MCF 10A (cell line): ENCODE results near the gene ALDH1L1. TPM values are rescaled to one million over a fixed set of nuclear protein-coding genes. Genes with fewer than 3 reads are reported as not detected.

ENCODE experiments used
- BruUV-seq: library from RNA; stranded (reverse); fragments of 400-500 nt; replicated peaks from 2 replicates; lab custom pipeline; 2021; lab: Mats Ljungman, UMichigan
- CTCF ChIA-PET: fragments of 300-600 bp; sonication (Branson Sonifier 250); formaldehyde crosslinking; extraction: SDS; loops from one replicate; lab custom pipeline; 2021; ENCODE audit warnings: antibody characterized with exemption, inconsistent platforms; lab: Yijun Ruan, JAX
- POLR2A ChIA-PET: fragments of 300-600, 350-650 bp; sonication (Branson Sonifier 250); formaldehyde crosslinking; extraction: SDS; loops from one replicate; lab custom pipeline; 2020; ENCODE audit warnings: antibody characterized with exemption, inconsistent platforms; lab: Yijun Ruan, JAX
- DNase-seq: peaks from one replicate; pipeline ENCODE4 v3.0.0-alpha.2; 2018; ENCODE audit not compliant: unreplicated experiment
- H3K27ac Mint-ChIP-seq: one replicate; pipeline ENCODE4 v1.8.0; 2022; ENCODE audit warnings: mild to moderate bottlenecking, low read depth, mixed read lengths; ENCODE audit not compliant: unreplicated experiment
- H3K27me3 Mint-ChIP-seq: one replicate; pipeline ENCODE4 v1.8.0; 2022; ENCODE audit warnings: mixed read lengths; ENCODE audit not compliant: insufficient read depth, unreplicated experiment
- H3K36me3 Mint-ChIP-seq: one replicate; pipeline ENCODE4 v1.8.0; 2022; ENCODE audit warnings: mild to moderate bottlenecking, moderate library complexity, mixed read lengths; ENCODE audit not compliant: insufficient read depth, unreplicated experiment
- H3K4me1 Mint-ChIP-seq: one replicate; pipeline ENCODE4 v1.8.0; 2022; ENCODE audit warnings: mixed read lengths; ENCODE audit not compliant: insufficient read depth, unreplicated experiment
- H3K4me3 Mint-ChIP-seq: one replicate; pipeline ENCODE4 v1.8.0; 2022; ENCODE audit warnings: mild to moderate bottlenecking, moderate library complexity, mixed read lengths; ENCODE audit not compliant: unreplicated experiment
- H3K9me3 Mint-ChIP-seq: one replicate; pipeline ENCODE4 v1.8.0; 2022; ENCODE audit warnings: mixed read lengths; ENCODE audit not compliant: unreplicated experiment
- CTCF ChIP-seq: fragments of 200-600 bp; IDR thresholded peaks from one replicate; pipeline ENCODE4 v1.8.0; 2022; ENCODE audit warnings: antibody characterized with exemption, mild to moderate bottlenecking; ENCODE audit not compliant: unreplicated experiment
- intact Hi-C: fragments of 100-400 bp; cut with micrococcal nuclease; formaldehyde crosslinking; loops from 2 replicates; pipeline ENCODE4 v1.14.1; 2022
- total RNA-seq: library from RNA; stranded (reverse); gene quantifications from 2 replicates; pipeline ENCODE4 v1.2.3, GENCODE V29; 2022

The ALDH1L1 gene
- total RNA-seq, 1 experiment from 2014 or later, result 1.9 TPM

GRCh38 chr3:126187920-126188319 lies 7.5 kb upstream of the ALDH1L1 start:
- no TSS peak for BruUV-seq
- no peak for TF ChIP-seq CTCF
- Mint-ChIP-seq H3K36me3 (no peaks in the 10 kb centered on the region), H3K27me3 (peaks cover 13% of the 10 kb centered on the region), H3K4me3 (no peak overlapping the region), H3K9me3 (no peaks in the 10 kb centered on the region), H3K4me1 (peaks cover 5% of the 10 kb centered on the region), H3K27ac (no peak overlapping the region)
- intact Hi-C loops, result no loop called here
- ChIA-PET POLR2A (no interaction called here), CTCF (interaction anchor here (0.6 kb wide), 1 partner anchor 14 kb away, joined by 3 read pairs; no protein-coding TSS in a partner anchor)
- DNase-seq, result no peak

GRCh38 chr3:126186749-126187148 lies 6.4 kb upstream of the ALDH1L1 start:
- ChIA-PET CTCF (interaction anchor here (0.6 to 1.2 kb wide), 5 partner anchors 11 to 202 kb away, joined by 3 to 8 read pairs (median 3); no protein-coding TSS in a partner anchor), POLR2A (interaction anchor here (0.6 kb wide), 1 partner anchor 1985 kb away, joined by 3 read pairs; no protein-coding TSS in a partner anchor)
- H3K4me3 Mint-ChIP-seq, result no peak overlapping the region
- BruUV-seq, result no TSS peak
- intact Hi-C loops, result no loop called here
- no peaks in the 10 kb centered on the region for H3K36me3 Mint-ChIP-seq
- peaks cover 5% of the 10 kb centered on the region for H3K4me1 Mint-ChIP-seq
- H3K27ac Mint-ChIP-seq, result peak overlapping the region; percentile 28
- H3K27me3 Mint-ChIP-seq, result peaks cover 13% of the 10 kb centered on the region
- no peaks in the 10 kb centered on the region for H3K9me3 Mint-ChIP-seq
- TF ChIP-seq CTCF, result no peak
- no peak for DNase-seq

GRCh38 chr3:126186271-126186670 lies 5.9 kb upstream of the ALDH1L1 start:
- POLR2A ChIA-PET, result interaction anchor here (0.6 kb wide), 1 partner anchor 1985 kb away, joined by 3 read pairs; no protein-coding TSS in a partner anchor
- CTCF ChIA-PET, result interaction anchor here (0.6 to 1.2 kb wide), 3 partner anchors 11 to 89 kb away, joined by 3 to 8 read pairs (median 4); no protein-coding TSS in a partner anchor
- DNase-seq, result no peak
- H3K27ac Mint-ChIP-seq, result no peak overlapping the region
- no TSS peak for BruUV-seq
- intact Hi-C loops, result no loop called here
- no peaks in the 10 kb centered on the region for H3K9me3 Mint-ChIP-seq
- H3K27me3 Mint-ChIP-seq, result peaks cover 13% of the 10 kb centered on the region
- H3K4me1 Mint-ChIP-seq, result peaks cover 10% of the 10 kb centered on the region
- H3K4me3 Mint-ChIP-seq, result no peak overlapping the region
- no peak for TF ChIP-seq CTCF
- no peaks in the 10 kb centered on the region for H3K36me3 Mint-ChIP-seq

- Mint-ChIP-seq H3K9me3 (no peaks in the 10 kb centered on the region), H3K4me3 (no peak overlapping the region), H3K27me3 (peaks cover 13% of the 10 kb centered on the region), H3K4me1 (peaks cover 15% of the 10 kb centered on the region), H3K27ac (no peak overlapping the region), H3K36me3 (no peaks in the 10 kb centered on the region)
- intact Hi-C loops, result no loop called here
- DNase-seq, result no peak
- ChIA-PET POLR2A (no interaction called here), CTCF (no interaction called here)
- no peak for TF ChIP-seq CTCF
- no TSS peak for BruUV-seq
Observed at GRCh38 chr3:126184465-126185000, 4.1 kb upstream of the ALDH1L1 start.
